Epithelial cell of proximal tubule (primary cell): ENCODE data around the gene SPPL2B. TPM values are rescaled to one million over a fixed set of nuclear protein-coding genes. Genes with fewer than 3 reads are reported as not detected.

Experiments used
- DNase-seq: peaks from one replicate; pipeline ENCODE4 v3.0.0-alpha.2; 2011; ENCODE audit warnings: low read depth
- H3K4me3 ChIP-seq: 2 replicates; pipeline ENCODE4 v1.5.1; 2011; ENCODE audit warnings: low read depth, mild to moderate bottlenecking, low read length
- total RNA-seq: library from RNA; depleted of rRNA; stranded (reverse); fragments of >200 nt; gene quantifications from 2 replicates; pipeline ENCODE4 v1.2.3, GENCODE V29; 2015
- TF ChIP-seq, protein P1 (sequence below): conservative IDR thresholded peaks from 2 replicates; pipeline ENCODE4 v1.5.1; 2012; ENCODE audit warnings: low read depth, mild to moderate bottlenecking, low read length

Gene SPPL2B
- total RNA-seq, 1 donor from 2014 or later, result 30.6 TPM

DNA sequence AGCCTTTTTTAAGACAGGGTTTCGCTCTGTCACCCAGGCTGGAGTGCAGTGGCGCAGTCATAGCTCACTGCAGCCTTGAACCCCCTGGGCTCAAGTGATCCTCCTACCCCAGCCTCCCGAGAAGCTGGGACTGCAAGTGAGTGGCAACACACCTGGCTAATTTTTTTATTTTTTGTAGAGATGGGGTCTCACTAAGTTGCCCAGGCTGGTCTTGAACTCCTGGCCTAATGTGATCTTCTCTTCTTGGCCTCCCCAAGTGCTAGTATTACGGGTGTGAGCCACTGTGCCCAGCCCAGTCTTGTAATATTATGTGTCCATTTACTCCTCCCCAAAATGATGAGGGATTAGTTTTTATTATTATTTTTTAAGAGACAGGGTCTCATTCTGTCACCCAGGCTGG is 17.4 kb upstream of the SPPL2B start:
- TF ChIP-seq, protein P1, sequence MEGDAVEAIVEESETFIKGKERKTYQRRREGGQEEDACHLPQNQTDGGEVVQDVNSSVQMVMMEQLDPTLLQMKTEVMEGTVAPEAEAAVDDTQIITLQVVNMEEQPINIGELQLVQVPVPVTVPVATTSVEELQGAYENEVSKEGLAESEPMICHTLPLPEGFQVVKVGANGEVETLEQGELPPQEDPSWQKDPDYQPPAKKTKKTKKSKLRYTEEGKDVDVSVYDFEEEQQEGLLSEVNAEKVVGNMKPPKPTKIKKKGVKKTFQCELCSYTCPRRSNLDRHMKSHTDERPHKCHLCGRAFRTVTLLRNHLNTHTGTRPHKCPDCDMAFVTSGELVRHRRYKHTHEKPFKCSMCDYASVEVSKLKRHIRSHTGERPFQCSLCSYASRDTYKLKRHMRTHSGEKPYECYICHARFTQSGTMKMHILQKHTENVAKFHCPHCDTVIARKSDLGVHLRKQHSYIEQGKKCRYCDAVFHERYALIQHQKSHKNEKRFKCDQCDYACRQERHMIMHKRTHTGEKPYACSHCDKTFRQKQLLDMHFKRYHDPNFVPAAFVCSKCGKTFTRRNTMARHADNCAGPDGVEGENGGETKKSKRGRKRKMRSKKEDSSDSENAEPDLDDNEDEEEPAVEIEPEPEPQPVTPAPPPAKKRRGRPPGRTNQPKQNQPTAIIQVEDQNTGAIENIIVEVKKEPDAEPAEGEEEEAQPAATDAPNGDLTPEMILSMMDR, result no peak
- H3K4me3 ChIP-seq, result no peak overlapping the region
- DNase-seq, result no peak

DNA sequence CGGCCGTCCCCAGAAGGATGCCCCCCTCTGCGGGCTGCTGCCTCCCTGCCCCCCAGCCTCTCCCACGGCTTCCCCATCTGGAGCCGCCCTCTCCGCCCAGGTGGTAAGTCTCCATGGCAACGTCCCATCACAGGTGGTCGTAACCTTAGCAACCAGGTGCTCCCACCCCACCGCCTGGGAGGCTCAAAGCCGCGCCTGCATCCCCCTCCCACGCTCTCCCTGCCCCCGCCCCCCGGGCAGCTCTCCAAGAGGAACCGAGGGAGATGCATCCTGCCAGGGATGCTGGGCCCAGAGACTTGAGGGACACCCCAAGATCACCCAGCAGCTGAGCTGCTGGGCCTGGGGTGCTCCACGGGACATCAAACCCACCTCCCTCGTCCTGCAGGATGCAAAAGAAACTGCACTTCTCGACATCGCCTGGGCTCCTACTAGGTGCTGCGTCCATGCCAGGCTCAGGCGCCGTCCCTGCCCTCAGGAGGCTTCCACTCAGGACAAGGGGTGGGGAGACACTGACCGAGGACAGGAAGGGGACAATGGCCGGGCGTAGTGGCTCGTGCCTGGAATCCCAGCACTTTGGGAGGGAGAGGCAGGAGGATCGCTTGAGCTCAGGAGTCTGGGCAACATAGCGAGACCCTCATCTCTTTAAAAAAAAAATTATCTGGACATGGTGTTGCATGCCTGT is 15.5 kb upstream of the SPPL2B start:
- DNase-seq, result no peak
- TF ChIP-seq, protein P1, result no peak
- no peak overlapping the region for H3K4me3 ChIP-seq

DNA sequence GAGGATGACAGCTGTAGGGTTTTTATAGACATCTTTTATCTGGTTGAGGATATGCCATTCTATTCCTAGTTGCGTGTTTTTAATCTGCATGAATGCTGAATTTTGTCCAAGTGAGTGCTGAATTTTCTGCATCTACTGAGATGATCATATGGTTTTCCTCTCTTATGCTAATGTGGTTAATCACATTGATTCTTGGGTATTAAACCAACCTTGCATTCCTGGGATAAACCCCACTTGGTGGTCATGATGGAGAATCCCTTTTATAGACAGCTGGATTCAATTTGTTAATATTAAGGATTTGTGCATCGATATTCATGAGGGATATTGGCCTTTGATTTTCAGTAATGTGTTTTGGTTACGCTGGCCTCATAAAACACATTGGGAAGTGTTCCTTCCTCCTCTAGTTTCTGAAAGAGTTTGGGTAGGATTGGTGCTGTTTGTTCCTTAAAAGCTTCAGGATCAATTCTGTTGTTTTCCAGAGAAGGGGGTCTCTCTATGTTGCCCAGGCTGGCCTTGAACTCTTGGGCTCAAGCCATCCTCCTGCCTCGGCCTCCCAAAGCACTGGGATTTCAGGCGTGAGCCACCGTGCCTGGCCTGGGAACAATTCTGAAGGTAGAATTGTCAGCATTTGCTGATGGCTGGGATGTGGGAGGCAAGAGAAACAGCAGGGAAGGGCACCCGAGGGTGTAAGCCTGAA is 13.2 kb upstream of the SPPL2B start:
- DNase-seq, result no peak
- TF ChIP-seq, protein P1, result no peak
- H3K4me3 ChIP-seq, result no peak overlapping the region

DNA sequence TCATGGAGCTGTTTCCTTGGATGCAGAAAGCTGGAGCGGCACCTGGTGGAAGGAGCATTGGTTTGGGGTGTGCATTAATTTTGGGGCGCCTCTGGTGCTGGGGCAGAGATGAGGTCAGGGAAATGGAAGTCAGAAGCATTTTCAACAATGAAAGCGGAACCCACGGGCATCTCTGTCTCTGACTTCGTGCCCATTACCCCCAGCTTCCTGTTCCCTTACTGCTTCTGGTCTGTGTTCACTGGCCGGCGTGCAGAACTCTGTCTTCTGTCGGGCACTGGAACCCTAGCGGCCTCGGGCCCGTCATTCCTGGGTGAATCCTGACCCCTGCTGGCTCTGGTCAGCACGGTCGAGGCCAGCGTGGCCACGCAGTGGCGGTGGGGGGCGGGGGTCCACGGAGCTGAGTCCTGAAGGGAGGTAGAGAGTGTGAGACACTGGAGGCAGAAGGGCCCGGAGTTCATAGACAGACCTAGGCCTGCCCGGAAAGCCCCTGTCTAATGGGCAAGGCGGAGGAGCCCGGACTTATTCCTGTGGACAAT is 12.6 kb upstream of the SPPL2B start:
- H3K4me3 ChIP-seq, result no peak overlapping the region
- no peak for DNase-seq
- TF ChIP-seq, protein P1, result peak; percentile 72

DNA sequence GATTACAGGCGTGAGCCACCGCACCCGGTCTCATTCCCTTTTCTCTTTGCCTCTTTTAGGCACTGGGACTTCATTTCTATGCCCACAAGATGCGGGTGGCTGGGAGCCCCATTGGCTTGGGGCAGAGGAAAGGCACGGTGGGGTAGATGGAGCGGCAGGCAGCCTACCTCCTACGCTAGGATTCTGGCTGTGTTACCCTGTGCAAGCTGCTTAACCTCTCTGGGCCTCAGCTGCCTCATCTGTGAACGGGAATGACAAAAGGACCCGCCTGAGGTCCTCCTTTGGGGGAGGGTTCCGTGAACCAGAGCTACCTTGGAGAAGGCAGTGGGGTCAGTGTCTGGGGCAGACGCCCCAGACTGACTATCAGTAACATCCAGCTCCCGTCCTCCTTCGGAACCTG is 11.2 kb upstream of the SPPL2B start:
- DNase-seq, result no peak
- TF ChIP-seq, protein P1, result no peak
- no peak overlapping the region for H3K4me3 ChIP-seq

DNA sequence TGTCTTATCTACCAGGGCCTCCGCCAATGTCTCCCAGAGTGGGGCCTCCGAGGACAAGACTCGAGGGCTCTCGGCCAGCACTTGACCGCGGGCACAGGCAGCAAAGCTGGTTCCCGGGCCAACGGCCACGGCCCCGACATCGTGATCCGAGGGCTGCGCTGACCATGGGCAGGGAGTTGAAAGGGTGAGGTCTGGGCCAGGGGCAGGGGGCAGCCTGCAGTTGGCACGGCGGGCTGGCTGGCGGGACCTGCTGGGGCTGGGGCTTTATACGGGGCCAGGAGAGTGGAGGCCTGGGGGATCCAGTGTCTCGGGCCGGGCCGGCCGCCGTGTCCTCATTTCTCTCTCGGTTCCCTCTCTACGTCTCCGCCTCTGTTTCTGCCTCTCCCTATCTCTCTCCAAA is 10.7 kb upstream of the SPPL2B start:
- TF ChIP-seq, protein P1, result no peak
- H3K4me3 ChIP-seq, result no peak overlapping the region
- DNase-seq, result no peak
